ENCODE data around the gene LMO7.

Gene LMO7

DNA sequence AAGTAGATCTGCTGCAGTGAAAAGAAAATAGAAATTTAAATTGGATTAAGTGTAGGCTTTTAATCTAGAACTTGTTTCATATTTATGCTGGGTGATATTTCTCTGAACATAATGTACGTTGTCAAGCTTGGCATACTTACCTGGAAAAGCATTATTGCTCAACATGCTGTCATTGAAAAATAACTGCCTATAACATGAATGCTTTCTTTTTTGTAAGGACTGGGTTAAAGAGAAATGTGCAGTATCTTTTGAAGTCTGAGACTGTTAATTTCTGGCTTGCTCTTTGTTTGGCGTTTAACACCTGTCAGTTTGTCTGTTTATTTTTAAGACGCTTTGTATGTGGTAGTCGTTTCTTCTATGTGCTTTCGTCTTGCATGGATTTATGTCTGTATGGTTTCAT lies 175.2 kb downstream of the LMO7 start:
- no peak for DNase-seq

- DNase-seq, result no peak
These were observed 175.7 kb downstream of the LMO7 start for GRCh38 chr13:75811841-75812240.

DNA sequence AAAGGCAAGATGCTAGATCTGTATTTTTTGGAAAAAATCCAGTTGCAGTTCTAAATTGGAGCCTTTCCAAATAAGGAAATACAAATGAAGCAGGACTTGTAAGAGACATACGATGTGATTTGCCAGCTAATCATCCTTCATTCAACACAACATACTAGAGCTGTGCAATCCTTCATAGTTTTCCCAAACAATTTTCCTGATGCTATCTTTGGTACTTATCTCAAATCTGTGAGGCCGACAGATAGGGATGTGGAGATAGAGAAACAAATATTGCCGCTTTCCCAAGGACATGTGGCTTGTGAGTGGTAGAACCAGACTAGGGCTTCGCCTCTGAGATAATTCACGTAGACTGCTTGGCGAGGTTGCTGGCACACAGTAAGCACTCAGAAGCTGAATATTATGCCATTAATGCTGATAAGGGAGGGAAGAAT lies 176.6 kb downstream of the LMO7 start:
- DNase-seq, result no peak

DNA sequence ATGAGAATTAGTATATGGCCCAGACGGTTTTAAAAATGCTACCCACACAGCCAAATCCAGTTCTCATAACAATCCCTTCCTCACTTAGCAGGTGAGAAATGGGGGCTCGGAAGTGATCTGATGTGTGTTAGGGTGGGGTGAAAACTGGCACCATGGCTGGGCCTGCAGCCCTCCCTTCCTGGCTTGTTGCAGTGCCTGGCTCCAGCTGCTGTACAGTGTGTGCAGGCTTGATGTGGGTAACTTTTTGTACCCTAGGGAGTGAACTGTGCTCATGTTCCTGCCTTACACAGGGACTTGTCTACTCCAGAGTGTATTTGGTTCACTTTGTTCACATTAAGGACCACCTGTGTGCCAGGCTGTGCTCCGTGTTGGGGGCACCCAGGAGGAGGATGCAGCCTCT lies 177.2 kb downstream of the LMO7 start:
- no peak for DNase-seq

- DNase-seq, result no peak
These were observed 182.2 kb downstream of the LMO7 start for GRCh38 chr13:75818179-75818967.

DNA sequence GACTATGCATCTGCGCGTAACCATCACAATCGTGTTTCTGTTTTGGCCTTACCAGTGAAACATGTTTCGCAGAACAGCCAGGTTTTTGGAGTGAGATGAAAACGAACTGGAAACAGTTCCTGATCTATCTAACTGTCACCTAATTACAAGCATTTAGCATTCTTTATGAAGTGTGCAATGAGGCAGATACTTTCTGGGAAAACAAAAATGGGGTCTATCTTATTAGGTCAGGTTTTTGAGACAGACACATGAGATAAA lies 182.8 kb downstream of the LMO7 start:
- DNase-seq, result no peak

- DNase-seq, result no peak
These were observed 189.0 kb downstream of the LMO7 start for GRCh38 chr13:75825161-75825560.

DNA sequence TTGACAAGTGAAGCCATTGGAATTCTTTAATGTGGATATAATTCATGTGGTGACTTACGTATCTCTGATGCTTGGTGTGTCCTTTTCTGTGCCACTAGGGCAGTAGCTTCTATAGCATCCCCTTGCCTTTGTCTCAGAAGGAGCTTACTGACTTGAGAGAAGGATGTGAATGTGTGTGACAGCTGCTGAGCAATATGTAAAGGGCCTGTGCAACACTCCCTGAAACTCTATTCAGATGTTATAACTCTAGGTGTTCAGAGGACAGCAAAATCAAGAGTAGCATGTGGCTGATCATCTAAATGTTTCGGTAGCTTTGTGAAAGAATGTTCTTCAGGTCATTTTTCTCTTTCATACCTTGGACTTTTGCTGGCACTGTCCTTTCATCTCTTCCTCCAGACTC lies 189.5 kb downstream of the LMO7 start:
- no peak for DNase-seq

DNA sequence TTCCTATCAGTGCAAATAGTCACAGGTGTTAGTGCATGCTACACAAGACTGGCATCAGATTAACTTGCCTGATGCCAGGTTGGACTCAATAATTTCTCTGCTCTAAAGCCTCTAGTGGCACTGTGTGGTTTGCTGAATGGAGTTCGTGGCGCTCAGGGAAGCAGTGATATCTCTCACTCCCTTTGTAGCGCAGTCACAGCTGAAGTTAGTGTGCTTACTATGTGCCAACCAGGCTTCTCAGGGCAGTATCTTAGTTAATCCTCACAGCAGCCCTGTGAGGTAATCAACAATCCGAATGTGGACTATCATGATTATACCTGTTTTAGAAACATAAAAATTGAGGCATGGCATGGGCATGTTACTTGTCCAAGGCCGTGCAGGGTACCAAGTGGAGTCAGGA lies 190.3 kb downstream of the LMO7 start:
- DNase-seq, result no peak

- no peak for DNase-seq
These were observed 193.7 kb downstream of the LMO7 start for GRCh38 chr13:75829830-75830229.

- no peak for DNase-seq
These were observed 194.7 kb downstream of the LMO7 start for GRCh38 chr13:75830842-75831241.

GRCh38 chr13:75831389-75831788 lies 195.3 kb downstream of the LMO7 start:
- DNase-seq, result no peak

DNA sequence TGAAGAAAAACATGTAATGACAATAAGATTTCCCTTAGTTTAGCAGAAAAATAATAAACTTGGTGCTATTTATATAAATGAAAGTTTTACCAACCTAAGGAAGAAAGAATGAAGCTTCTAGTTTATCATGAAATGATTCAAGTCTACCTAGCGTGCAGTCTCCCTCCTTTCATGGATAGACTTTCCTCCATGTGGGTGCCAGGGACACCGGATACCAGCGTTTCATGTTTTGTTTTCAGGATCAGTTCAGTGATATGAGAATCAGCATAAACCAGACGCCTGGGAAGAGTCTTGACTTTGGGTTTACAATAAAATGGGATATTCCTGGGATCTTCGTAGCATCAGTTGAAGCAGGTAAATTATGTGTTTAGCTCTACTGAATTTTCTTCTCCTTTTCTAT lies 196.7 kb downstream of the LMO7 start:
- no peak for DNase-seq

GRCh38 chr13:75836441-75836840 lies 200.3 kb downstream of the LMO7 start:
- no peak for DNase-seq

DNA sequence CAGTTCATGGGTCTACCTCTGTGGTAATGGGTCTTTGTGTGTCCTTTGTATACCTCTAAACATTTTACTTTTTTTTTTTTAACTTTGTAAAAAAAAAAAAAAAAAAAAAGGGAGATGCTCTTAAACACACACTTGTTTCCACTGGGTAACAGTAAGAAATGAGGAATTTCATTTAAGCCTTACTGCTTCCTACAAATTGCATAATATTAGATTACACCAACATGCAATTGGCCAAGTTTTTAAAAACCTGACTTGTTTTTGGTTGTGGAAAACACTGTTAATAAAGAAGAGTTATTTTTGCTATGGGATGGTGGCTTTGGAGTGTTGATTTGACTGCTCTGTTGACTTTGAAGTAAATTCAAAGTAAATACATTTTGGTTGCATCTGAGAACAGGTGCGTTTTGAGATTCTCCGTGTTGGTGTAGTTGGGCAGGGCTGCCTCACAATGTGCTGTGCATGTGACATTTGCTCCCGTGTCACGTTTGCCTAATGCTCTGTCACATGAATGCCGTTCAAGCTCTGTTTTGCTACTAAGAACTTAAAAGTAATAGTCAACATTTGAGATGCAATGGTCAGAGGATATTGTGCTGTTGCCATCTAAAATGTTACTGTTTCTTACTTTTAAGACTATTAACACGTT lies 202.4 kb downstream of the LMO7 start:
- DNase-seq, result no peak

DNA sequence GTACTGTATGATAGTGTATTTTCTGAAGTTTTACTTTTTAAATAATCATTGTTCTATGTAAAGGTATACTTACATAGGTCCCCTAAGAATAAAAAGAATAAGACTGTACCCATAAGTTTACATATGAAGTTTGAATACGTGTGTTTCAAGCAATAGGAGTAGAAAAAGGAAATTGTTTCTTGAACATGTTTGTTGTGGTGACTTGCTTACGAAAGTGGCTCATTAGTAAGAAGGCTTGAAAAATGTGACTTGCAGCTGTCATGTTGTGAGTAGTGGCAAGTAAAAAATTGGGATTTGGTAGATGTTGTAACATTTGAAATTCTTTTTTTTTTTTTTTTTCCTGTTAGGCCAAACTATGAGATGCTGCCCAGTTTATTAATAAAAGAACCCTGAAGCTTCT lies 203.3 kb downstream of the LMO7 start:
- no peak for DNase-seq

GRCh38 chr13:75841905-75842304 lies 205.8 kb downstream of the LMO7 start:
- no peak for DNase-seq

DNA sequence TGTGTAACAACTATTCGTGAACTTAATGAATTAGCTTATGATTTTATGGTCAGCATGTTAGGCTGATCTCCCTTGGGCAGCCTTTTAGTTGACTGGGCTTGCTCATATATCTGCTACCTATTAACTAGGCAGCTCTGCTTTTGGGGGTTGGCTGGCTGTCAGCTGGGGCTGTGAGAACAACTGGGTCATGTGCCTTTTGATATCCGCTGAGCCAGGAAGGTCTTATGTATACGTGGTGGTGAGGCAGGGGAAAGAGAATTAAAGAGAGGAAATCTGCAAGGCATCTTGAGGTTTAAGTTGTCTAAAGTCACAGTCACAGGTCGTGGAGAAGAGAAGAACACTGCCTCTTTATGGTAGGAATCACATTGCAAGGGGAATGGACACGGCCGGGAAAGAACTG lies 206.9 kb downstream of the LMO7 start:
- DNase-seq, result no peak

GRCh38 chr13:75843991-75844390 lies 207.9 kb downstream of the LMO7 start:
- no peak for DNase-seq

- DNase-seq, result no peak
These were observed 211.5 kb downstream of the LMO7 start for GRCh38 chr13:75847588-75847987.

DNA sequence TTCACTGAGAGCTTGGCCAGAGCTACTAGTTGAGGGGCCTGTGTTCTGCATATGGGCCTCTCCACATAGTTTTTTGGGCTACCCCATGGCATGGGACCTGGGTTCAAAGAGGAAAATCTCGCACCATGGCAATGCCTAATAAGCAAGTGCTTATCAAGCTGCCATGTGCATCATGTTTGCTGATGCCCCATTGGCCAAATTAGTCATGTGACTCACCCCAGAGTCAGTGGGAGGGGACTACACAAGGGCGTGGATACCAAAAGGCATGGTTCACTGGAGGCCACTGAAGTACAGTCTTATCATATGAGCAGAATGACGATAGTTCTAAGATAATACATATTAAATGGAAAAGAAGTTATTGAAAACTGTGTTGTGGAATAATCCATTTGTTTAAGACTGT lies 214.8 kb downstream of the LMO7 start:
- no peak for DNase-seq

DNA sequence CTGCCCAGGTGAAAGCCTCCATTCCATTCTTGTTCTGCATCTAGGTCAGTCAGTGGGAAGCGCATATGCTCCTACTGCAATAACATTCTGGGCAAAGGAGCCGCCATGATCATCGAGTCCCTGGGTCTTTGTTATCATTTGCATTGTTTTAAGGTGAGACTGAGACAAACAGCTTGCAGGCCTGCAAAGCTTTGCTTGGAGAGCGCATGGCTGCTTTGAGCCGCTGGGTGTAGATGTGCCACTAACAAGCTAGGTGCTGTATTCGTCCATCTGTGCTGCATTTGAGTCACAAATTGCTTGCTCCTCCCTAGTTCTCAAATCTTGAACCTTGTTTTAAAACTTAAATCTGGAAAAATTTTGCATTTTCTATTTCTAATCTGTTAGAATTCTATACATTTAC lies 219.1 kb downstream of the LMO7 start:
- DNase-seq, result no peak

DNA sequence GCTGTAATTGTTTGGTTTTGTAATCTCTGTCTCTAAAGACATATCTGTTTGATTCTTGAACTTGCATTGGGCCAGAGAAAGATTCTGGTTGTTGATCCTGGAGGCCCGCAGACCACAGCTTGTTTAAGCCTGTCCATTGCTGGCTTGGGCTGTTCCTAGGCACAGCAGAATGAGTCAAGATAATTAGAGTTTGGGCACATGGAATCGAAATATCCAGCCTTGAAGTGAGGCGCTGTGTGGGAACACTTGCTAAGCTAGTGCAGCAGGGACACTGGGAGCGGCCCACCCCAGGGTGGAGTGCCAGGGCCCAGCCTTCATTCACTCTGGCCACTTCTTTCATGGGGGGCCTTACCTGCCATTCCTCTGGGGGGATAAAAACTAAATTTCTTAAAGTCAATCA lies 219.7 kb downstream of the LMO7 start:
- DNase-seq, result no peak

- DNase-seq, result no peak
These were observed 221.2 kb downstream of the LMO7 start for GRCh38 chr13:75857291-75857690.

- no peak for DNase-seq
These were observed 224.8 kb downstream of the LMO7 start for GRCh38 chr13:75860935-75861334.
